Stimulated activated CD8-positive, alpha-beta memory T cell treated with anti-CD3 and anti-CD28 coated beads, Interleukin-12 subunit alpha, Interleukin-12 subunit beta, amount 100 ng/mL, for 4 hours (primary cell): ENCODE measurements around the gene UBE2H.

Experiments used
- DNase-seq: peaks from one replicate; pipeline ENCODE4 v3.0.0-alpha.2; 2020; ENCODE audit warnings: low read depth

Gene UBE2H

GRCh38 chr7:129784783-129785684 lies 167.7 kb downstream of the UBE2H start:
- DNase-seq = no peak

- DNase-seq = no peak
Observed at GRCh38 chr7:129784437-129784782, 168.3 kb downstream of the UBE2H start.

- no peak for DNase-seq
Observed at GRCh38 chr7:129783584-129783919, 169.2 kb downstream of the UBE2H start.

GRCh38 chr7:129782818-129783583 lies 169.8 kb downstream of the UBE2H start:
- DNase-seq = no peak

- DNase-seq = no peak
Observed at GRCh38 chr7:129781928-129782817, 170.6 kb downstream of the UBE2H start.

GRCh38 chr7:129780974-129781927 lies 171.5 kb downstream of the UBE2H start:
- DNase-seq = no peak
